Caco-2 (cell line): ENCODE results near the gene THRB. TPM values are rescaled to one million over a fixed set of nuclear protein-coding genes. Genes with fewer than 3 reads are reported as not detected.
A peak's percentile ranks its signal among the peaks of the same experiment; 100 is the strongest.

Experiments used
- BruUV-seq: library from RNA; stranded (reverse); fragments of 400-500 nt; replicated peaks from 2 replicates; lab custom pipeline; 2021; lab: Mats Ljungman, UMichigan
- CTCF ChIA-PET: fragments of 300-600 bp; sonication (Branson Sonifier 250); formaldehyde crosslinking; loops from one replicate; lab custom pipeline; 2022; ENCODE audit warnings: antibody characterized with exemption; lab: Charles Lee
- POLR2A ChIA-PET: fragments of 300-600 bp; sonication (Branson Sonifier 250); formaldehyde crosslinking; loops from one replicate; lab custom pipeline; 2022; ENCODE audit warnings: antibody characterized with exemption; lab: Charles Lee
- DNase-seq, 2 experiments: peaks; one replicate each; pipeline versions ENCODE4 v3.0.0 to v3.0.0-alpha.2; 2020 to 2022
- H3K27me3 ChIP-seq: replicated peaks from 2 replicates; pipeline ENCODE4 v1.6.0; 2011; ENCODE audit warnings: low read length; ENCODE audit not compliant: control insufficient read depth, insufficient read depth
- H3K36me3 ChIP-seq: 2 replicates; pipeline ENCODE4 v1.5.1; 2011; ENCODE audit warnings: low read length; ENCODE audit not compliant: control insufficient read depth, insufficient read depth
- H3K4me1 ChIP-seq: fragments of 250-450 bp; sonication (Bioruptor Pico); 2 replicates; pipeline ENCODE4 v1.5.1; 2020; ENCODE audit warnings: mild to moderate bottlenecking
- H3K4me3 ChIP-seq: 2 replicates; pipeline ENCODE4 v1.5.1; 2011; ENCODE audit warnings: low read depth, mild to moderate bottlenecking, control low read depth, low read length
- H3K9me3 ChIP-seq: fragments of 250-450 bp; sonication (Bioruptor Pico); 2 replicates; pipeline ENCODE4 v1.5.1; 2020; ENCODE audit warnings: mild to moderate bottlenecking, moderate library complexity
- H3K27ac Mint-ChIP-seq: one replicate; pipeline ENCODE4 v1.8.0; 2022; ENCODE audit warnings: mixed read lengths; ENCODE audit not compliant: unreplicated experiment
- H3K27me3 Mint-ChIP-seq: one replicate; pipeline ENCODE4 v1.8.0; 2022; ENCODE audit warnings: mixed read lengths; ENCODE audit not compliant: insufficient read depth, unreplicated experiment
- H3K36me3 Mint-ChIP-seq: one replicate; pipeline ENCODE4 v1.8.0; 2022; ENCODE audit warnings: mild to moderate bottlenecking, mixed read lengths; ENCODE audit not compliant: insufficient read depth, unreplicated experiment
- H3K4me1 Mint-ChIP-seq: one replicate; pipeline ENCODE4 v1.8.0; 2022; ENCODE audit warnings: low read depth, mixed read lengths; ENCODE audit not compliant: unreplicated experiment
- H3K4me3 Mint-ChIP-seq: one replicate; pipeline ENCODE4 v1.8.0; 2022; ENCODE audit warnings: mild to moderate bottlenecking, moderate library complexity, mixed read lengths; ENCODE audit not compliant: unreplicated experiment
- H3K9me3 Mint-ChIP-seq: one replicate; pipeline ENCODE4 v1.8.0; 2022; ENCODE audit warnings: mixed read lengths; ENCODE audit not compliant: unreplicated experiment
- intact Hi-C: fragments of 100-400 bp; cut with micrococcal nuclease; formaldehyde crosslinking; loops from one replicate; pipeline ENCODE4 v1.10.0; 2022; ENCODE audit not compliant: unreplicated experiment
- total RNA-seq: library from RNA; stranded (reverse); gene quantifications from 2 replicates; pipeline ENCODE4 v1.2.3, GENCODE V29; 2022
- TF ChIP-seq, protein P1 (sequence below), 2 experiments: fragments of 200-600 bp in 1 of 2; IDR thresholded peaks; 1 replicate in 1 of 2; 2 replicates in 1 of 2; pipeline versions ENCODE4 v1.5.1 to v1.8.0; 2011 to 2022; ENCODE audit warnings: antibody characterized with exemption in 1 of 2, control low read depth in 1 of 2, inconsistent platforms in 1 of 2, low read depth in 1 of 2, low read length in 1 of 2, mild to moderate bottlenecking in 1 of 2, moderate library complexity in 1 of 2; ENCODE audit not compliant: insufficient read depth in 1 of 2, severe bottlenecking in 1 of 2, unreplicated experiment in 1 of 2

THRB gene
- total RNA-seq, 1 experiment from 2014 or later, result 19.4 TPM

GRCh38 chr3:24264748-24265158 lies 229.9 kb downstream of the THRB start:
- POLR2A ChIA-PET, result no interaction called here
- H3K4me1 ChIP-seq, result no peaks in the 10 kb centered on the region
- Mint-ChIP-seq H3K4me3 (no peak overlapping the region), H3K27ac (no peak overlapping the region), H3K4me1 (peaks cover 6% of the 10 kb centered on the region), H3K9me3 (peaks cover 8% of the 10 kb centered on the region), H3K36me3 (no peaks in the 10 kb centered on the region), H3K27me3 (no peaks in the 10 kb centered on the region)
- TF ChIP-seq, protein P1, sequence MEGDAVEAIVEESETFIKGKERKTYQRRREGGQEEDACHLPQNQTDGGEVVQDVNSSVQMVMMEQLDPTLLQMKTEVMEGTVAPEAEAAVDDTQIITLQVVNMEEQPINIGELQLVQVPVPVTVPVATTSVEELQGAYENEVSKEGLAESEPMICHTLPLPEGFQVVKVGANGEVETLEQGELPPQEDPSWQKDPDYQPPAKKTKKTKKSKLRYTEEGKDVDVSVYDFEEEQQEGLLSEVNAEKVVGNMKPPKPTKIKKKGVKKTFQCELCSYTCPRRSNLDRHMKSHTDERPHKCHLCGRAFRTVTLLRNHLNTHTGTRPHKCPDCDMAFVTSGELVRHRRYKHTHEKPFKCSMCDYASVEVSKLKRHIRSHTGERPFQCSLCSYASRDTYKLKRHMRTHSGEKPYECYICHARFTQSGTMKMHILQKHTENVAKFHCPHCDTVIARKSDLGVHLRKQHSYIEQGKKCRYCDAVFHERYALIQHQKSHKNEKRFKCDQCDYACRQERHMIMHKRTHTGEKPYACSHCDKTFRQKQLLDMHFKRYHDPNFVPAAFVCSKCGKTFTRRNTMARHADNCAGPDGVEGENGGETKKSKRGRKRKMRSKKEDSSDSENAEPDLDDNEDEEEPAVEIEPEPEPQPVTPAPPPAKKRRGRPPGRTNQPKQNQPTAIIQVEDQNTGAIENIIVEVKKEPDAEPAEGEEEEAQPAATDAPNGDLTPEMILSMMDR (IDR thresholded peaks at IDR 0.05; ENCODE audit: insufficient read depth in 1 of 2, low read depth in 1 of 2, low read length in 1 of 2, severe bottlenecking in 1 of 2, unreplicated experiment in 1 of 2), result peak; percentile 67 to 76
- DNase-seq, result peak in 1 of 2 experiments; percentile 53
- H3K4me3 ChIP-seq, result no peak overlapping the region
- H3K36me3 ChIP-seq, result no peaks in the 10 kb centered on the region
- H3K27me3 ChIP-seq, result no peaks in the 10 kb centered on the region
- BruUV-seq, result no TSS peak
- CTCF ChIA-PET, result interaction anchor here (0.7 to 1.0 kb wide), 3 partner anchors 232 to 376 kb away, joined by 4 to 10 read pairs (median 4); no protein-coding TSS in a partner anchor
- intact Hi-C loops, result loop anchor here (1.0 to 2.0 kb wide), 6 partner anchors 99 to 418 kb away; no protein-coding TSS in a partner anchor
- H3K9me3 ChIP-seq, result 0 out of 2 replicates have a peak, but pooled peaks cover 4% of the 10 kb centered on the region

DNA sequence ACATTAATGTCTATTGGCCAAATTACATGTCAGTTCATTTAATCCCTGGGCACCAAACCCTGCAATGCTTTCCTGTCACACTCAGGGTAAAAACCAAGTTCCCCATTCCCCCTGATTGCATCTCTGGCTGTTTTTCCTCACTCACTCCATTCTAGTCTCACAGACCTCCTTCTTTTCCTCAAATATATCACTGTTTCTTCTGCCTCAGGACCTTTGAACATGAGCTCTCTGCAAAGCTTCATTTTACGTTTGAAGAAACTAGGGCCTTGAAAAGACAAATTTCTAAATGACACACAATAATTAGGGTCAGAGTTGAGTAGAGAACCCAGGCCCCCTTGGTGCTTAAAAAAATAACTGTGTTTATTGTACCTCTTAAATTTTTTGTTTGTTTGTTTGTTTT lies 230.6 kb downstream of the THRB start:
- TF ChIP-seq, protein P1 (IDR thresholded peaks at IDR 0.05; ENCODE audit: insufficient read depth in 1 of 2, low read depth in 1 of 2, low read length in 1 of 2, severe bottlenecking in 1 of 2, unreplicated experiment in 1 of 2), result no peak
- Histone ChIP-seq H3K27me3 (no peaks in the 10 kb centered on the region), H3K4me1 (no peaks in the 10 kb centered on the region), H3K4me3 (no peak overlapping the region), H3K9me3 (0 out of 2 replicates have a peak, but pooled peaks cover 4% of the 10 kb centered on the region), H3K36me3 (no peaks in the 10 kb centered on the region)
- POLR2A ChIA-PET, result no interaction called here
- BruUV-seq, result no TSS peak
- Mint-ChIP-seq H3K27ac (no peak overlapping the region), H3K4me1 (peaks cover 6% of the 10 kb centered on the region), H3K4me3 (no peak overlapping the region), H3K36me3 (no peaks in the 10 kb centered on the region), H3K27me3 (no peaks in the 10 kb centered on the region), H3K9me3 (peaks cover 8% of the 10 kb centered on the region)
- no peak for DNase-seq
- intact Hi-C loops, result loop anchor here (1.0 to 2.0 kb wide), 6 partner anchors 99 to 419 kb away; no protein-coding TSS in a partner anchor
- CTCF ChIA-PET, result no interaction called here

- H3K27me3 Mint-ChIP-seq, result no peaks in the 10 kb centered on the region
- 0 out of 2 replicates have a peak, but pooled peaks cover 4% of the 10 kb centered on the region for H3K9me3 ChIP-seq
- peaks cover 8% of the 10 kb centered on the region for H3K9me3 Mint-ChIP-seq
- intact Hi-C loops, result no loop called here
- ChIA-PET POLR2A (no interaction called here), CTCF (no interaction called here)
- H3K36me3 ChIP-seq, result no peaks in the 10 kb centered on the region
- no peaks in the 10 kb centered on the region for H3K4me1 ChIP-seq
- no peak for DNase-seq
- BruUV-seq, result no TSS peak
- TF ChIP-seq, protein P1 (IDR thresholded peaks at IDR 0.05; ENCODE audit: insufficient read depth in 1 of 2, low read depth in 1 of 2, low read length in 1 of 2, severe bottlenecking in 1 of 2, unreplicated experiment in 1 of 2), result no peak
- no peak overlapping the region for H3K4me3 ChIP-seq
- no peak overlapping the region for H3K27ac Mint-ChIP-seq
- H3K27me3 ChIP-seq, result no peaks in the 10 kb centered on the region
- H3K4me3 Mint-ChIP-seq, result no peak overlapping the region
- H3K36me3 Mint-ChIP-seq, result no peaks in the 10 kb centered on the region
- H3K4me1 Mint-ChIP-seq, result peaks cover 6% of the 10 kb centered on the region
Observed at GRCh38 chr3:24263069-24263668, 231.5 kb downstream of the THRB start.
